H1 (cell line): Measurements from ENCODE around the gene MCM3AP. TPM values are rescaled to one million over a fixed set of nuclear protein-coding genes. Genes with fewer than 3 reads are reported as not detected.

ENCODE experiments used
- CTCF ChIA-PET: fragments of 300-600 bp; sonication (Branson Sonifier 250); formaldehyde crosslinking; loops from one replicate; lab custom pipeline; 2021; ENCODE audit not compliant: partially characterized antibody; lab: Charles Lee
- POLR2A ChIA-PET: fragments of 300-600 bp; sonication (Branson Sonifier 250); formaldehyde crosslinking; loops from one replicate; lab custom pipeline; 2021; ENCODE audit warnings: inconsistent platforms; ENCODE audit not compliant: partially characterized antibody; lab: Charles Lee
- DNase-seq, 2 experiments: peaks; one replicate each; pipeline versions ENCODE4 v3.0.0 to v3.0.0-alpha.2; 2010 to 2022; ENCODE audit warnings: low spot score in 2 of 2, low read depth in 1 of 2, mixed read lengths in 1 of 2
- FAIRE-seq: peaks from 2 replicates; lab custom pipeline; 2011; peaks lifted over from hg19 to GRCh38; lab: Jason Lieb, UNC
- H2AFZ ChIP-seq: 2 replicates; pipeline ENCODE4 v1.8.1; 2012; ENCODE audit warnings: low read length, inconsistent platforms
- H2AK5ac ChIP-seq: 2 replicates; pipeline ENCODE4 v1.6.1; 2013; ENCODE audit warnings: low read depth, low read length
- H2BK120ac ChIP-seq: replicated peaks from 2 replicates; pipeline ENCODE3; 2013; ENCODE audit warnings: low read depth, low read length, inconsistent platforms
- H2BK12ac ChIP-seq: 2 replicates; pipeline ENCODE4 v1.6.1; 2013; ENCODE audit warnings: low read depth, low read length
- H2BK15ac ChIP-seq: 2 replicates; pipeline ENCODE4 v1.6.1; 2013; ENCODE audit warnings: low read length
- H2BK20ac ChIP-seq: 2 replicates; pipeline ENCODE4 v1.6.1; 2013; ENCODE audit warnings: low read length
- H2BK5ac ChIP-seq: 2 replicates; pipeline ENCODE4 v1.6.1; 2013; ENCODE audit warnings: low read depth, low read length
- H3K14ac ChIP-seq: 2 replicates; pipeline ENCODE4 v1.6.1; 2013; ENCODE audit warnings: inconsistent platforms; ENCODE audit not compliant: insufficient read length
- H3K18ac ChIP-seq: 2 replicates; pipeline ENCODE4 v1.6.1; 2013; ENCODE audit warnings: low read length; ENCODE audit errors: extremely low read depth
- H3K23ac ChIP-seq: 2 replicates; pipeline ENCODE4 v1.6.1; 2013; ENCODE audit warnings: inconsistent platforms; ENCODE audit not compliant: insufficient read length
- H3K23me2 ChIP-seq: 2 replicates; pipeline ENCODE4 v1.6.1; 2013; ENCODE audit warnings: low read depth, low read length
- H3K27ac ChIP-seq: 2 replicates; pipeline ENCODE4 v1.6.1; 2011; ENCODE audit warnings: low read depth, low read length, inconsistent platforms
- H3K27me3 ChIP-seq, 4 experiments: replicated peaks in 1 of 4; 1 replicate in 1 of 4; 2 replicates in 3 of 4; pipeline versions ENCODE4 v1.6.1 to v1.8.1; 2011 to 2013; ENCODE audit warnings: low read length in 3 of 4, mild to moderate bottlenecking in 3 of 4, inconsistent platforms in 2 of 4, mixed read lengths in 2 of 4, moderate library complexity in 1 of 4; ENCODE audit not compliant: control insufficient read depth in 3 of 4, insufficient read depth in 3 of 4; ENCODE audit errors: extremely low read depth in 1 of 4
- H3K36me3 ChIP-seq, 4 experiments: 2 replicates each; pipeline versions ENCODE4 v1.6.1 to v1.8.1; 2011 to 2013; ENCODE audit warnings: mild to moderate bottlenecking in 4 of 4, low read length in 3 of 4, moderate library complexity in 2 of 4, control low read depth in 1 of 4, inconsistent platforms in 1 of 4; ENCODE audit not compliant: insufficient read depth in 4 of 4, control insufficient read depth in 2 of 4
- H3K4ac ChIP-seq: replicated peaks from 2 replicates; pipeline ENCODE3; 2013; ENCODE audit warnings: low read length, low read depth, mixed read lengths, inconsistent platforms; ENCODE audit not compliant: insufficient read length
- H3K4me1 ChIP-seq, 4 experiments: replicated peaks in 1 of 4; 1 replicate in 1 of 4; 2 replicates in 3 of 4; pipeline versions ENCODE4 v1.6.1 to v1.8.1; 2011 to 2013; ENCODE audit warnings: low read length in 3 of 4, inconsistent platforms in 2 of 4, mixed read lengths in 1 of 4; ENCODE audit not compliant: insufficient read depth in 4 of 4, control insufficient read depth in 3 of 4
- H3K4me2 ChIP-seq, 2 experiments: 2 replicates each; pipeline versions ENCODE4 v1.6.1 to v1.8.1; 2011 to 2013; ENCODE audit warnings: low read depth in 2 of 2, low read length in 2 of 2, control low read depth in 1 of 2, inconsistent platforms in 1 of 2, mild to moderate bottlenecking in 1 of 2; ENCODE audit not compliant: insufficient read depth in 1 of 2
- H3K4me3 ChIP-seq, 4 experiments: fragments of 200-600, 300-600 bp in 1 of 4; sonication (generic), shearing (Covaris generic), sonication (Bioruptor Twin) in 1 of 4; 2 replicates each; pipeline versions ENCODE4 v1.5.1 to v1.8.1; 2011 to 2016; ENCODE audit warnings: low read length in 4 of 4, low read depth in 3 of 4, control low read depth in 2 of 4, inconsistent platforms in 2 of 4, mild to moderate bottlenecking in 2 of 4, mixed read lengths in 1 of 4, moderate library complexity in 1 of 4; ENCODE audit not compliant: insufficient read depth in 2 of 4; ENCODE audit errors: extremely low read depth in 1 of 4
- H3K56ac ChIP-seq: replicated peaks from 2 replicates; pipeline ENCODE3; 2013; ENCODE audit warnings: low read depth, mild to moderate bottlenecking, mixed read lengths, low read length, inconsistent platforms; ENCODE audit not compliant: insufficient read length
- H3K79me1 ChIP-seq: 2 replicates; pipeline ENCODE4 v1.6.1; 2013; ENCODE audit warnings: low read depth, low read length, control low read depth
- H3K79me2 ChIP-seq, 2 experiments: 2 replicates each; pipeline versions ENCODE4 v1.6.1 to v1.8.1; 2012 to 2013; ENCODE audit warnings: low read length in 2 of 2, mild to moderate bottlenecking in 2 of 2, inconsistent platforms in 1 of 2; ENCODE audit not compliant: insufficient read depth in 2 of 2, control insufficient read depth in 1 of 2
- H3K9ac ChIP-seq, 4 experiments: replicated peaks in 1 of 4; 1 replicate in 1 of 4; 2 replicates in 3 of 4; pipeline versions ENCODE4 v1.6.1 to v1.8.1; 2011 to 2013; ENCODE audit warnings: low read depth in 3 of 4, low read length in 3 of 4, control low read depth in 2 of 4, mild to moderate bottlenecking in 2 of 4, moderate library complexity in 2 of 4, inconsistent platforms in 1 of 4; ENCODE audit errors: extremely low read depth in 1 of 4
- H3K9me3 ChIP-seq, 2 experiments: 2 replicates each; pipeline versions ENCODE4 v1.6.1 to v1.8.1; 2012 to 2013; ENCODE audit warnings: mild to moderate bottlenecking in 2 of 2, moderate library complexity in 2 of 2, control low read depth in 1 of 2, inconsistent platforms in 1 of 2, low read depth in 1 of 2, low read length in 1 of 2, mixed read lengths in 1 of 2; ENCODE audit not compliant: insufficient read depth in 2 of 2
- H4K20me1 ChIP-seq, 2 experiments: replicated peaks in 1 of 2; 2 replicates each; pipeline versions ENCODE3 to v1.8.1; 2011 to 2013; ENCODE audit warnings: inconsistent platforms in 2 of 2, low read length in 2 of 2, mild to moderate bottlenecking in 1 of 2; ENCODE audit not compliant: insufficient read depth in 2 of 2, control insufficient read depth in 1 of 2
- H4K5ac ChIP-seq: 2 replicates; pipeline ENCODE4 v1.6.1; 2013; ENCODE audit warnings: low read length, low read depth, mixed read lengths, inconsistent platforms; ENCODE audit not compliant: insufficient read length
- H4K8ac ChIP-seq: 2 replicates; pipeline ENCODE4 v1.8.0; 2013; ENCODE audit warnings: mild to moderate bottlenecking, moderate library complexity, low read length, inconsistent platforms; ENCODE audit not compliant: insufficient read depth; ENCODE audit errors: extremely low read depth
- H4K91ac ChIP-seq: replicated peaks from 2 replicates; pipeline ENCODE3; 2013; ENCODE audit warnings: low read length, mixed read lengths, inconsistent platforms; ENCODE audit not compliant: insufficient read length
- BCL11A ChIP-seq, 2 experiments: IDR thresholded peaks; one replicate each; pipeline ENCODE4 v1.6.1; 2011; ENCODE audit warnings: low read depth in 2 of 2, low read length in 2 of 2, mild to moderate bottlenecking in 2 of 2
- CEBPB ChIP-seq: IDR thresholded peaks from 2 replicates; pipeline ENCODE4 v1.6.1; 2012; ENCODE audit warnings: low read depth, low read length
- GABPA ChIP-seq: IDR thresholded peaks from 2 replicates; pipeline ENCODE4 v1.6.1; 2011; ENCODE audit warnings: mild to moderate bottlenecking, low read length, moderate library complexity, borderline replicate concordance; ENCODE audit not compliant: insufficient read depth
- HDAC6 ChIP-seq: IDR thresholded peaks from one replicate; pipeline ENCODE4 v1.7.1; 2012; ENCODE audit warnings: low read depth, mild to moderate bottlenecking, inconsistent platforms, low read length, moderate library complexity
- JUN ChIP-seq: IDR thresholded peaks from 2 replicates; pipeline ENCODE4 v1.6.1; 2011; ENCODE audit warnings: low read depth, mild to moderate bottlenecking, improper control_type of control experiment, low read length
- JUND ChIP-seq: IDR thresholded peaks from 2 replicates; pipeline ENCODE4 v1.6.1; 2011; ENCODE audit warnings: mild to moderate bottlenecking, improper control_type of control experiment, low read length
- KDM1A ChIP-seq: fragments of 200-600, 300-600 bp; sonication (generic); IDR thresholded peaks from 2 replicates; pipeline ENCODE4 v1.7.1; 2016; ENCODE audit warnings: mild to moderate bottlenecking, low read length, borderline replicate concordance
- KDM5A ChIP-seq: fragments of 200-600 bp; IDR thresholded peaks from 2 replicates; pipeline ENCODE4 v1.7.1; 2012; ENCODE audit warnings: mild to moderate bottlenecking, low read length, inconsistent platforms, mixed read lengths
- RXRA ChIP-seq: IDR thresholded peaks from 2 replicates; pipeline ENCODE4 v1.6.1; 2011; ENCODE audit warnings: low read depth, mild to moderate bottlenecking, low read length, moderate library complexity; ENCODE audit not compliant: insufficient read depth
- SP1 ChIP-seq: IDR thresholded peaks from 2 replicates; pipeline ENCODE4 v1.6.1; 2011; ENCODE audit warnings: low read depth, low read length
- SP4 ChIP-seq: IDR thresholded peaks from 2 replicates; pipeline ENCODE4 v1.6.1; 2012; ENCODE audit warnings: low read length, inconsistent platforms
- SRF ChIP-seq: IDR thresholded peaks from 2 replicates; pipeline ENCODE4 v1.6.1; 2011; ENCODE audit warnings: mild to moderate bottlenecking, low read depth, low read length, moderate library complexity
- TAF1 ChIP-seq: IDR thresholded peaks from 2 replicates; pipeline ENCODE4 v1.6.1; 2011; ENCODE audit warnings: mild to moderate bottlenecking, low read depth, low read length
- polyA plus RNA-seq, 7 experiments: library from polyadenylated mRNA; depleted of rRNA in 3 of 7; stranded (reverse) in 5 of 7; unstranded in 2 of 7; fragments of >200 nt in 5 of 7; fragments of 200-250 nt in 2 of 7; gene quantifications; 1 replicate in 5 of 7; 2 replicates in 1 of 7; 4 replicates in 1 of 7; pipeline versions ENCODE4 v1.2.1 to v1.2.3, GENCODE V29; 2011 to 2013; ENCODE audit warnings: missing spikeins in 2 of 7, mixed read lengths in 2 of 7
- total RNA-seq: library from RNA; stranded (reverse); fragmentation: NEBNext Ultra II Directional; extraction: Animal tissue kit (Norgen Biotek cat#: 25700); gene quantifications from 2 replicates; pipeline ENCODE4 v1.2.1, GENCODE V29; 2021
- TF ChIP-seq, protein P1 (sequence below), 3 experiments: IDR thresholded peaks; 1 replicate in 2 of 3; 2 replicates in 1 of 3; pipeline versions ENCODE4 v1.5.1 to v1.6.1; 2011; ENCODE audit warnings: low read length in 3 of 3, mild to moderate bottlenecking in 3 of 3, inconsistent platforms in 2 of 3, low read depth in 1 of 3, moderate library complexity in 1 of 3; ENCODE audit not compliant: insufficient read depth in 1 of 3; ENCODE audit errors: control extremely low read depth in 1 of 3

Gene MCM3AP
- total and polyA plus RNA-seq, 2 of the 8 experiments (the other 6 are each of a cell fraction or from before 2014, with no cell fraction given) = 37.2 to 119 TPM

DNA sequence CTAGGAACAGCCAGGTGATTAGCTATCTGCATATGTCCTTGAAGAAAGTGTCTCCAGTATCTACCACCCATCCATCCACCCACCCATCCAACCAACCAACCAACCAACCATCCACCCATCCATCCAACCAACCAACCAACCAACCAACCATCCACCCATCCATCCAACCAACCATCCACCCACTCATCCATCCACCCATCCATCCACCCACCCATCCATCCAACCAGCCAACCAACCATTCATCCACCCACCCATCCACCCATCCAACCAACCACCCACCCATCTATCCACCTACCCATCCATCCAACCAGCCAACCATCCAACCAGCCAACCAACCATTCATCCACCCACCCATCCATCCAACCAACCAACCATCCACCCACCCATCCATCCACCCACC, 26.2 kb upstream of the MCM3AP start:
- no peak overlapping the region for H2BK5ac ChIP-seq
- H3K27ac ChIP-seq = no peak overlapping the region
- ChIA-PET CTCF (interaction anchor here (1.5 kb wide), 1 partner anchor 25 kb away, joined by 4 read pairs; no protein-coding TSS in a partner anchor), POLR2A (interaction anchor here (1.3 to 3.3 kb wide), 4 partner anchors 9 to 16 kb away, joined by 3 to 14 read pairs (median 7); no protein-coding TSS in a partner anchor)
- H3K18ac ChIP-seq = no peak overlapping the region
- no peaks in the 10 kb centered on the region for H3K79me1 ChIP-seq
- H4K8ac ChIP-seq = no peak overlapping the region
- H3K4me2 ChIP-seq = no peak overlapping the region
- DNase-seq (no peak), FAIRE-seq (no peak)
- H3K4ac ChIP-seq = no peak overlapping the region
- H3K9me3 ChIP-seq = no peaks in the 10 kb centered on the region
- H3K27me3 ChIP-seq = no peaks in the 10 kb centered on the region
- peaks cover 6% of the 10 kb centered on the region; the same call in 1 of the 2 replicates for H3K23me2 ChIP-seq
- H3K9ac ChIP-seq = no peak overlapping the region
- no peak overlapping the region for H2BK12ac ChIP-seq
- H3K4me1 ChIP-seq = no peaks in the 10 kb centered on the region
- no peak overlapping the region for H3K4me3 ChIP-seq
- no peak overlapping the region for H2AFZ ChIP-seq
- no peak overlapping the region for H2BK120ac ChIP-seq
- H2BK20ac ChIP-seq = no peak overlapping the region
- H2AK5ac ChIP-seq = no peak overlapping the region
- H3K79me2 ChIP-seq = no peaks in the 10 kb centered on the region
- no peak overlapping the region for H2BK15ac ChIP-seq
- peaks cover 0 to 12% of the 10 kb centered on the region in 2 experiments for H4K20me1 ChIP-seq
- no peak overlapping the region for H4K91ac ChIP-seq
- H4K5ac ChIP-seq = no peak overlapping the region
- H3K56ac ChIP-seq = peak overlapping the region; percentile 70
- no peak overlapping the region for H3K14ac ChIP-seq
- H3K36me3 ChIP-seq = peaks cover 0 to 33% (median 16%) of the 10 kb centered on the region in 4 experiments; a peak in 5 of 8 replicates
- H3K23ac ChIP-seq = no peak overlapping the region
- TF ChIP-seq KDM5A (no peak), JUND (no peak), KDM1A (no peak), GABPA (no peak), BCL11A (IDR thresholded peaks at IDR 0.05; ENCODE audit: low read depth in 2 of 2, low read length in 2 of 2) (no peak), JUN (no peak), CEBPB (no peak), RXRA (no peak), HDAC6 (no peak), SP1 (no peak), TAF1 (no peak), SP4 (no peak), SRF (no peak)
- TF ChIP-seq, protein P1, sequence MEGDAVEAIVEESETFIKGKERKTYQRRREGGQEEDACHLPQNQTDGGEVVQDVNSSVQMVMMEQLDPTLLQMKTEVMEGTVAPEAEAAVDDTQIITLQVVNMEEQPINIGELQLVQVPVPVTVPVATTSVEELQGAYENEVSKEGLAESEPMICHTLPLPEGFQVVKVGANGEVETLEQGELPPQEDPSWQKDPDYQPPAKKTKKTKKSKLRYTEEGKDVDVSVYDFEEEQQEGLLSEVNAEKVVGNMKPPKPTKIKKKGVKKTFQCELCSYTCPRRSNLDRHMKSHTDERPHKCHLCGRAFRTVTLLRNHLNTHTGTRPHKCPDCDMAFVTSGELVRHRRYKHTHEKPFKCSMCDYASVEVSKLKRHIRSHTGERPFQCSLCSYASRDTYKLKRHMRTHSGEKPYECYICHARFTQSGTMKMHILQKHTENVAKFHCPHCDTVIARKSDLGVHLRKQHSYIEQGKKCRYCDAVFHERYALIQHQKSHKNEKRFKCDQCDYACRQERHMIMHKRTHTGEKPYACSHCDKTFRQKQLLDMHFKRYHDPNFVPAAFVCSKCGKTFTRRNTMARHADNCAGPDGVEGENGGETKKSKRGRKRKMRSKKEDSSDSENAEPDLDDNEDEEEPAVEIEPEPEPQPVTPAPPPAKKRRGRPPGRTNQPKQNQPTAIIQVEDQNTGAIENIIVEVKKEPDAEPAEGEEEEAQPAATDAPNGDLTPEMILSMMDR (IDR thresholded peaks at IDR 0.05; ENCODE audit: control extremely low read depth in 1 of 3, insufficient read depth in 1 of 3, low read depth in 1 of 3, low read length in 3 of 3) = no peak
